Testis (tissue), 3 donors: Measurements from ENCODE around the gene C12orf42. TPM values are rescaled to one million over a fixed set of nuclear protein-coding genes. Genes with fewer than 3 reads are reported as not detected.

Experiments used
- DNase-seq: peaks from one replicate; pipeline ENCODE4 v3.0.0-alpha.2; 2019
- H3K27ac ChIP-seq, 2 donors: fragments of 200-600 bp; sonication (generic); one replicate each; pipeline ENCODE4 v1.5.1; 2019
- H3K27me3 ChIP-seq: fragments of 200-600 bp; sonication (generic); one replicate; pipeline ENCODE4 v1.5.1; 2019
- H3K36me3 ChIP-seq: fragments of 200-600 bp; sonication (generic); one replicate; pipeline ENCODE4 v1.5.1; 2017; ENCODE audit warnings: low read depth; ENCODE audit errors: missing control alignments
- H3K4me1 ChIP-seq: fragments of 200-600 bp; sonication (generic); one replicate; pipeline ENCODE4 v1.5.1; 2019
- H3K4me3 ChIP-seq, 2 donors: fragments of 200-600 bp; sonication (generic); one replicate each; pipeline ENCODE4 v1.5.1; 2017 to 2019
- H3K9me3 ChIP-seq: fragments of 200-600 bp; sonication (generic); one replicate; pipeline ENCODE4 v1.5.1; 2017
- CTCF ChIP-seq, 3 experiments: fragments of 450-650 bp in 2 of 3; fragments of 200-600 bp in 1 of 3; sonication (generic) in 1 of 3; IDR thresholded peaks; one replicate each; pipeline ENCODE4 v1.5.1; 2016 to 2019; ENCODE audit warnings: antibody characterized with exemption in 3 of 3, mild to moderate bottlenecking in 2 of 3, moderate library complexity in 1 of 3
- POLR2A ChIP-seq: fragments of 450-650 bp; IDR thresholded peaks from one replicate; pipeline ENCODE4 v1.6.1; 2017; ENCODE audit warnings: antibody characterized with exemption, mild to moderate bottlenecking, moderate library complexity
- WGBS, 2 donors: methylation state at CpG; one replicate each; pipeline ENCODE4 v1.1.5; 2018; 5-methylcytosine and 5-hydroxymethylcytosine counted together
- intact Hi-C: fragments of 100-400 bp; cut with DNase I; formaldehyde crosslinking; loops from one replicate; pipeline ENCODE4 v1.15.1; 2023; ENCODE audit warnings: low total_unique reads
- polyA plus RNA-seq: library from polyadenylated mRNA; stranded (reverse); fragments of 350-450 nt; fragmentation: Illumina TruSeq; extraction: RNeasy Lipid Tissue Mini Kit (QIAGEN cat#74804); gene quantifications from one replicate; pipeline ENCODE4 v1.2.3, GENCODE V29; 2014; ENCODE audit warnings: low read depth, low replicate concordance; ENCODE audit not compliant: insufficient read depth
- total RNA-seq, 2 donors: library from RNA; depleted of rRNA; stranded (reverse); fragments of >200 nt; gene quantifications; one replicate each; pipeline ENCODE4 v1.2.3, GENCODE V29; 2016

The C12orf42 gene
- total and polyA plus RNA-seq, 3 donors from 2014 or later: 22.5 to 57.9 (median 46.8) TPM

- WGBS, 2 donors: 89 to 90% methylated on average over 3 of the region's 3 CpGs
- Histone ChIP-seq H3K27me3 (no peaks in the 10 kb centered on the region), H3K4me3 (no peak overlapping the region), H3K4me1 (no peaks in the 10 kb centered on the region), H3K36me3 (no peaks in the 10 kb centered on the region), H3K27ac (no peak overlapping the region), H3K9me3 (no peaks in the 10 kb centered on the region)
- no peak for DNase-seq
- TF ChIP-seq CTCF (IDR thresholded peaks at IDR 0.05): no peak
- TF ChIP-seq POLR2A: no peak
- intact Hi-C loops: no loop called here
Observed at GRCh38 chr12:103513875-103514274, 18.1 kb upstream of the C12orf42 start.

GRCh38 chr12:103505371-103506236 lies 9.8 kb upstream of the C12orf42 start:
- H3K4me1 ChIP-seq: no peaks in the 10 kb centered on the region
- 82 to 90% methylated on average over 7 to 9 of the region's 9 CpGs for WGBS, 2 donors
- no peak for DNase-seq
- TF ChIP-seq CTCF (IDR thresholded peaks at IDR 0.05) (no peak), POLR2A (no peak)
- H3K36me3 ChIP-seq: no peaks in the 10 kb centered on the region
- no peaks in the 10 kb centered on the region for H3K9me3 ChIP-seq
- H3K27me3 ChIP-seq: no peaks in the 10 kb centered on the region
- intact Hi-C loops: no loop called here
- no peak overlapping the region for H3K27ac ChIP-seq
- no peak overlapping the region for H3K4me3 ChIP-seq

GRCh38 chr12:103504606-103505005 lies 8.8 kb upstream of the C12orf42 start:
- intact Hi-C loops: no loop called here
- 83 to 91% methylated on average over 6 to 7 of the region's 7 CpGs for WGBS, 2 donors
- no peak overlapping the region for H3K27ac ChIP-seq

GRCh38 chr12:103503546-103504480 lies 8.0 kb upstream of the C12orf42 start:
- no peaks in the 10 kb centered on the region for H3K36me3 ChIP-seq
- H3K27me3 ChIP-seq: no peaks in the 10 kb centered on the region
- peak; percentile 77 for DNase-seq
- no peak overlapping the region for H3K4me3 ChIP-seq
- H3K27ac ChIP-seq: no peak overlapping the region
- H3K4me1 ChIP-seq: no peaks in the 10 kb centered on the region
- intact Hi-C loops: no loop called here
- TF ChIP-seq CTCF (IDR thresholded peaks at IDR 0.05) (peak; percentile 55 to 68 (median 68)), POLR2A (no peak)
- WGBS, 2 donors: 85 to 90% methylated on average over 8 to 14 of the region's 14 CpGs
- H3K9me3 ChIP-seq: no peaks in the 10 kb centered on the region

More at GRCh38 chr12:103504606-103505005, 8.8 kb upstream of the C12orf42 start:
- no peak for TF ChIP-seq POLR2A
- no peak for TF ChIP-seq CTCF (IDR thresholded peaks at IDR 0.05)
- no peaks in the 10 kb centered on the region for H3K9me3 ChIP-seq
- no peak overlapping the region for H3K4me3 ChIP-seq
- H3K4me1 ChIP-seq: no peaks in the 10 kb centered on the region
- no peaks in the 10 kb centered on the region for H3K27me3 ChIP-seq
- DNase-seq: no peak
- no peaks in the 10 kb centered on the region for H3K36me3 ChIP-seq
